Measurements from ENCODE around the gene AP5B1. TPM values are rescaled to one million over a fixed set of nuclear protein-coding genes. Genes with fewer than 3 reads are reported as not detected.

AP5B1 gene, protein sequence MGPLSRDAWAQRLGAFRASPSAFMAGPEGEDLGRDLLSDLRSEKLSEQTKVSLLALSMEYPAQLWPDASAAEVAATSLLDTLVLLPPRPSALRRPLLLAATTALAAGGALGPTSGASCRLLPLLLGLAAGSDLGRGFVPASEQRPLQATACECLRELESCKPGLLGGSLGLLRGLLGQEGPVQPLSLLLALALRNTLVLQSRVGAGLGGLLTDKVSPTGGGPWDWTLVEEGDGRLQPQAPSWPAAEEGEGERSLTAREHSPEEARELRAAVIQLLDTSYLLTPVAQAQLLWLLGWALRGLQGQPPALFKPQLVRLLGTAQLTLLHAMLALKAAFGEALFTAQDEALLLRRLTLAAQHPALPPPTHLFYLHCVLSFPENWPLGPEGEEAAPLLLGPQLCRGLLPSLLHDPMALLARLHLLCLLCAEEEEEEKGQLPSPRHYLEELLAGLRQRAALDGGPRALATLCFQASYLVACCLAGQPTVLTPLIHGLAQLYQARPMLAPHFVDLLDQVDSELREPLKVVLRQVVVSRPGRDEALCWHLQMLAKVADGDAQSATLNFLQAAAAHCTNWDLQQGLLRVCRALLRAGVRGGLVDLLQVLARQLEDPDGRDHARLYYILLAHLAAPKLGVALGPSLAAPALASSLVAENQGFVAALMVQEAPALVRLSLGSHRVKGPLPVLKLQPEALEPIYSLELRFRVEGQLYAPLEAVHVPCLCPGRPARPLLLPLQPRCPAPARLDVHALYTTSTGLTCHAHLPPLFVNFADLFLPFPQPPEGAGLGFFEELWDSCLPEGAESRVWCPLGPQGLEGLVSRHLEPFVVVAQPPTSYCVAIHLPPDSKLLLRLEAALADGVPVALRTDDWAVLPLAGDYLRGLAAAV
- 9.3 TPM for polyA plus RNA-seq (2013, experiment 1 of 2; ENCODE audit: insufficient read length)
- 6.2 TPM for polyA plus RNA-seq (2013, experiment 2 of 2; ENCODE audit: insufficient read length)

GRCh38 chr11:65780770-65781151, at the start of gene AP5B1:
Gene AP5B1 (minus strand): TSS chr11:65780976. CDS start chr11:65780591, 385 bp downstream.
- DNase-seq: peak; percentile 69

DNA sequence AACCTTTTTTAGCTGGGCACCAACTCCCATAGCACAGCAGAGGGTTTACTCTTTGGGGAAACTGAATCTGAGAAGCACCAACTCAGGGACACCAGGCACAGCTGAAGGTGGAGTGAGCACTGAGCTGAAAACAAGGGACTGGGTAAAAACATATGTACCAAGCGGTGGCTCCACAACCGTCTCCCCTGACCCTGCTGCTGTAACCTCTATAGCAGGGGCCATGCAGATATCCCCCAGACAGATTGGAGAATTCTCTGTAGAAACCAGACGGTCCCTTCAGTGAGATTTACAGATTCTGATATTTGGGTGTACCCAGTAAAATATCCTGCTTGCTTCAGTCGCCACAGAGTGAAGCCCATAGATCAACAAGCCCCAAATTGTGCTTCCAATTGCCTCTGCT, 48.7 kb upstream of the AP5B1 start:
- no peak for DNase-seq

GRCh38 chr11:65826984-65827735, 46.4 kb upstream of the AP5B1 start:
- DNase-seq: no peak

DNA sequence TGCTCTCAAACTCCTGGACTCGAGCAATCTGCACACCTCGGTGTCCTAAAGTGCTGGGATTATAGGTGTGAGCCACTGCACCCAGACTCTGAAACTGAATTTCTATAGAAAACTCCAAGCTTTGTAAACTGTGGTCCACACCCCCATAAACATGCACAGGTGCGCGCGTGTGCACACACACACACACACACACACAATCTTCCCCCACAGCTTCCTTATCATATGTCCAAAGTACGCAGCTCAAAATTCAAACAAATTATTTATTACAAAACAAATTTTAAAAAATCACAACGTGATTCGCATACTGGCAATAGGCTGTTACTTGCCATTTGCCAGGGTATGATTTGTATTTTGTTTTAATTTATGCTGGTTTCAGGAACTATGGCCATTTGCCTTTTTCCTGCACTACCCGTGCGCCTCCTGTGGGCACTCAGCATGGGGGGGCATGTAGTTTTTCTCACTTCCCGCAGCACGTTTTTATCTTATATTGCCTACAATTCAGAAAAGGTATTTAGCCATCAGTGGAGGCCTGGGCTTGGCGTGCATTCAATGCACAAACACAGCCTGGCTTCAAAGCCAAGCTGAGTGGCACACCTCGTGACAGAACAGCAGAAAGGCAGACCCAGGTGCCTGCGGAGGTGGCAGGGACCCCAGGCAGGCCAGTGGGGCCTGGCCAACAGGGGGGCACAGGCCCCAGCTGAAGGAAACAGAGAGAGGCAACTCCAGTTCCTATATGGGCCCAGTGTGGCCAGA, 42.2 kb upstream of the AP5B1 start:
- no peak for DNase-seq

- no peak for DNase-seq
Measured at GRCh38 chr11:65821107-65821506, 40.3 kb upstream of the AP5B1 start.

DNA sequence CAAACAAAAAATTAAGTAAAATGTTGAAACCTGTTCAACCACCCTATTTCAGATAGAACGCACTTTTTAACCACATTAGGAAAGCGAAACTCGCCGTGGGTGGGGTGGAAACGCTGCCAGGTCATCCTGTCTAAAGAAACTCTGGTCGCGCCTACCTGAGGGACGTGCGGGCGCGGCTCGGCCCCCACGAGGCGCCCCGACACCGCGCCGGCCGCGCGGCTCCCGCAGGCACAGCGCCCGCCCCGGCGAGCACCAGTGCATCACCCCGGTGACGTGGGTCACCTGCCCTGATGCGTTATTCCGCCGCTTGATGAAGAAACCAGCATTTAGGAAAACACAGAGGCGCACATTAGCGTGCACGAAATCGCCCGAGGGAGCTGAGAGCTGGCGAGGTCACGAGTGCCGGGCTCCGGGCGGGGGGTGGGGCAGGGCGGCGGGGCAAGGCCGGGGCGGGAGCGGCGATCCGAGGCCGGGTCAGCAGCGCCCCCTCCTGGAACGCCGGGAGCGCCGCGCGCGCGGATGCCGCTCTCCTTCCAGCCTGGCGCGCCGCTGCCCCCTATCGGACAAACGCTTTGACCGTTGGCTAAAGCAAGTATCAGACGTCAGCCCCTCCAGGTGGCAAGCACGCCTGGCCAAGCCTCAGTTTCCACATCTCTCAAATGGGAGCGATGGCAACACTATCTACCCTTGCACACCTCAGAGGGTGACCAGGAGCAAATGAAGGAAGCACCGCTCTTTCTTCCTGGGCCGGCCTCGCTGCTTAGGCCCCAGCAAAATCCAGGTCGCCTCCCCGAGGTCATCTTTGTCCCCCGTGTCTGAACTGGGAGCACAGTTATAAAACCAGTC, 37.3 kb upstream of the AP5B1 start:
- peak; percentile 78 for DNase-seq

DNA sequence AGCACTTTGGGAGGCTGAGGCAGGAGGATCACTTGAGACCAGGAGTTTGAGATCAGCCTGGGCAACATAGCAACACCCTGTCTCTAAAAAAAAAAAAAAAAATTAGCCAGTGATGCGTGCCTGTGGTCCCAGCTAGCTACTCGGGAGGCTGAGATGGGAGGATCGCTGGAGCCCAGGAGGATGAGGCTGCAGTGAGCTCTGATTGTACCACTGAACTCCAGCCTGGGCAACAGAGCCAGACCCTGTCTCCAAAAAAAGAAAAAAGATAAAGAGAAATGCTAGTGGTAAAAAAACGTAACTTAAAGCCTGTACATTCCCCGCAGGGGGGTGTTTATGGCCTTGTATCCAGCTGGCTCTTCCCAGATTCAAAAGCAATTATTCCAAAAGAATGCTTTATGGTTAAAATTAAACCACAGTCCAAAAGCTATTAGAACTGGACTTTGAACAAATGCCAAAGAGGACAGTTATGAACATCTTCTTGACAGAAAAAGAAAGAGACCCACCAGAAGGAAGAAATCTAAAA, 36.6 kb upstream of the AP5B1 start:
- no peak for DNase-seq

- DNase-seq: no peak
Measured at GRCh38 chr11:65816696-65817095, 35.9 kb upstream of the AP5B1 start.

DNA sequence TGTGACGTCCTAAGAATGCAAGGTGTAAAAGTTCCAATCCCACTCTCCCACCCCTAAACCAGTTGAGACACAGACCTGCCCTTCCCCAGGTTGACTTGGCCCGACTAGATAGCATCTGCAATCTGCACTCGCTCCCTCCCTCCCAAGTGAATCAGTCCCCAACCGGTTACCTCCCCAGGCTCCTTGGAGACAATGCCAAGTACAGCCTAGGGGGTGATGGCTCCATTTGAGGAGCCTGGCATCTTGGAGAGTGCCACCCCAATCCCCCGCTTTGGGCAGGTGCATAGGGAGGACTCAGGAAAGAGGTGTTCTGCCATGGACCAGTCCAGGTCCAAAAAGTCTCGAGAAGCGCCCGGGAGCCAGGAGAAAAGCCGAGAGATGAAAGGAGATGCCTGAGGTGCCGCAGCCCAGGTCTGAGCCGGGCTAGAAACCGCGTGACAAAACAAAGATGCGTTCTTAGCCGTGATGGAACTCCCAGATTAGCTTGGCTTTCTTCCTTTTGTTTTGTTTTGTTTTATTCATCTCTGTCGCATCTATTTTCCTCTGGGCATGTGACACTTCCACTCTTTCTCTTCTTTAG, 34.3 kb upstream of the AP5B1 start:
- no peak for DNase-seq

GRCh38 chr11:65814131-65814985, 33.6 kb upstream of the AP5B1 start:
- DNase-seq: no peak

GRCh38 chr11:65811764-65812475, 31.1 kb upstream of the AP5B1 start:
- DNase-seq: no peak

- DNase-seq: no peak
Measured at GRCh38 chr11:65810046-65810868, 29.5 kb upstream of the AP5B1 start.

- no peak for DNase-seq
Measured at GRCh38 chr11:65809496-65809895, 28.7 kb upstream of the AP5B1 start.

DNA sequence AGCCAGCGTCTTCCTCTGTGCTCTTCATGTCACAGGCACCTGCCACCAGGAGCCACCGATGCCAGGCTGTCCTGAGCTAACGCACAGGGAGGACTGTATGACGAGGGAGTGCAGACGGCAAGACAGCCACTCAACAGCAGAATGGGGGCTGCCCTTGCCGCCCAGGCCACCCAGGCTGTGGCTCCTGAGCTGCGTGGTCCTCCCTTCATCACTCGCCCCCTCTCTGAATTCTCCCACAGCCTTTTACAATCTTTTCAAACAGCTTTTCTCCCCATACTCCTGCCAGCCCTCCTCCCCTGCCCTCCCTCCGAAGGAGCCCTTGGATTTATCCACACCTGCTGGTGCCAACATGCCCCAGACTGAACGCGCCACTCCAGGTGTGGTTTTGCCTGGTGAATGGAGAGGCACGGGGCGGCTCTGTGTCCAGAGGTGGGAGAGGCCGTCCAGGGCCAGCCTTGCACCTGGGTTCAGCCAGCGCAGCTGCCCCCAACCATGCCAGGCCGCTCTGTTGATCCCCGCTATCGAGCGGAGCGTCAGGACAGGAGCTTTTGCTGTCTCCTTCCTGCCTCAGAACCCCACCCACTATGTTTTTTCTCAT, 28.1 kb upstream of the AP5B1 start:
- DNase-seq: no peak

- DNase-seq: no peak
Measured at GRCh38 chr11:65806979-65807378, 26.2 kb upstream of the AP5B1 start.

- no peak for DNase-seq
Measured at GRCh38 chr11:65803797-65804492, 23.2 kb upstream of the AP5B1 start.

DNA sequence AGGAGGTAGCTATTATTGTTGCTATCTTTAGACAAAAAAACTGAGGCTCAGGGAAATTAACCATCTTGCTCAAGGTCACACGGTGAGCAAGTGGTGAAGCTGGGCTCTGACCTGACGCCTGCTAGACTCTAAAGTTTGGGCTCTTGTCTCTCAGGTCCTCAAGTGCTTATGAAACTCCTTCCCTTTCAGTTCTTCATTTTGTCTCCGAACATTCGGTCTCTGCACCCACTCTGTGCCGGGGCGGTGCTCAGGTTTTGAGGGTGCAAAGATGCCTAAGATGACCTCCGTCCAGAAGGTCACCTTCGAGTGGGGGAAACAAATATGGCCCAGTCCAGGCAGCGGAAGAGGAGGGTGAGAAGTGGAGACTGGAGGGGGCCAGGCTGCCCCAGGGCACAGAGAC, 22.1 kb upstream of the AP5B1 start:
- no peak for DNase-seq

All from fibroblast of skin of back (primary cell).